GM21390 (cell line): ENCODE measurements around the gene GTF2IRD1.
"Not testable (repeated sequence)": the region's sequence is repeated elsewhere in the genome, so short reads cannot be mapped to it uniquely, and the experiment has no call there.

Experiments used
- ATAC-seq: cut with Tn5 transposase; IDR thresholded peaks from one replicate; pipeline ENCODE4 v1.9.1; 2021; ENCODE audit not compliant: unreplicated experiment

The GTF2IRD1 gene

DNA sequence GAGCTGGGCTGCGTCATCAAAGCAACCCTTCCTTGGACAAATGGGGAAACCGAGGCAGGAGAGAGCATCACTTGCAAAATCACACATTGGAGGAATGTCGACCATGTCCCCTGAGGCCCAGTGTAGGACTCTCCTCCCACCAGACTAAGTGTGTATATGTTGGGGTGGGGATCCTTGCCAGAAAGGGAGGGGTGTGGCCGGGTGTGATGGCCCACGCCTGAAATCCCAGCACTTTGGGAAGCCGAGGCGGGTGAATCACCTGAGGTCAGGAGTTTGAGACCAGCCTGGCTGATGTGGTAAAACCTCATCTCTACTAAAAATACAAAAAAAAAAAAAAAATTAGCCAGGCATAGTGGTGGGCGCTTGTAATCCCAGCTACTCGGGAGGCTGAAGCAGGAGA, 23.3 kb upstream of the GTF2IRD1 start:
- ATAC-seq: not testable (repeated sequence)

DNA sequence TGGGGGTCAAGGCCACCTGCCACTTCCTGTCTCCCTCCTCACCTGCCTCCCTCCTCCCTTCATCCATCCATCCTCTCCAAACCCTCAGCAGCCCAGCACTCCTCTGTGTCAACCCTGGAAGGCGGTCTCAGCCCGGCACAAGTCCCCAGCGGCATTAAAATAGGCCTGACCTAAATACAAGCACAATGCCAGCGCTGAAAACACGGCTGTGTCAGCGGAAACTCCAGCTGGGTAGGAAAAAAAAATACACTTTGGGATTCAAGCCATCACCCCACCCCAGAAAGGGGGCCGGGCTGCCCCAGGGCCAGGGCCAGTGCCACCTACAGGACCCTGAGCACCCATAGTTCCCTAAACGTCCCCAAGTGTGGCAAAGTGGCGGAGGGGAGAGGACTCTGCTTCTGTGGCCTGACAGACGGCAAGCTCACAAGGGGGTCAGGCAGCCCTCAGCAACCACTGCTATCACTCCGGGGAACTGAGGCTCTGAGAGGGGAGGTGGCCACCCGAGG, 22.7 kb upstream of the GTF2IRD1 start:
- ATAC-seq: no peak

DNA sequence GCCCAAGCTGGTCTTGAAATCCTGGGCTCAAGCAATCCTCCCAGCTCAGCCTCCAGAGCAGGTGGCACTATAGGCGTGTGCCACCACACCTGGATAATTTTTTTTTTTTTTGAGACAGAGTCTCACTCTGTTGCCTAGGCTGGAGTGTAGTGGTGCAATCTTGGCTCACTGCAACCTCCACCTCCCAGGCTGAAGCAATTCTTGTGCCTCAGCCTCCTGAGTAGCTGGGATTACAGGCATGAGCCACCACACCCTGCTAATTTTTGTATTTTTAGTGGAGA, 16.5 kb upstream of the GTF2IRD1 start:
- ATAC-seq: not testable (repeated sequence)

DNA sequence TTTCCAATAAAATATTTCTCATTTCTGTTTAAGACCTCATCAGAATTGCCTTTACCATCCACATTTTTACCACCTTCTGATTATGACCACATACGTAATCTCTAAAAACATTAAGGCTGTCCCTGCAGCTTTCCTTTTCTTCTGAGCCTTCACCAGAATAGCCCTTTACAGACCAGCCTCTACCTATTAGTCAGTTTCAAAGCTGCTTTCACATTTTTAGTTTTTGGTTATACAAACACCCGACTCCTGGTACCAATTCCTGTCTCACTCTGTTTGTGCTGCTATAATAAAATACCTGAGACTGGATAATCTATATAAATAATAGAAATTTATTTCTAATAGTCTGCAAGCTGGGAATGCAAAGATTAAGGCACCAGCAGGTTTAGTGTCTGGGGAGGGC, 15.4 kb upstream of the GTF2IRD1 start:
- ATAC-seq: no peak

DNA sequence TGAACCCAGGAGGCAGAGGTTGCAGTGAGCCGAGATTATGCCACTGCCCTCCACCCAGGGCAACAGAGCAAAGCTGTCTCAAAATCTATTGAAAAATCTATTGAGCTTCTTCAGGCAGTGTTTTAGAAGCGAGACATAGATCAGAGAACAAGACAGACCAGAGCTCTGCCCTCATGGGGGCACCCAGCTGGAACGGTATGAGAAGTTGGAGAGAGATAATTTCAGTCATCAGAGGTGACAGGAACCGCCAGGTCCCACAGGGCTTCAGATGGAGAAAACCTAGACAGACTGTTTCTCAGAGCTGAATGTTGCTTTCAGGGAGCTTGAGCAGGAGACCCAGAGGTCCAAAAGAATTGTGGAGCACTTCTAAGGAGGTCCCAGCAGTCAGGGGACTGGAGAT, 14.2 kb upstream of the GTF2IRD1 start:
- no peak for ATAC-seq

DNA sequence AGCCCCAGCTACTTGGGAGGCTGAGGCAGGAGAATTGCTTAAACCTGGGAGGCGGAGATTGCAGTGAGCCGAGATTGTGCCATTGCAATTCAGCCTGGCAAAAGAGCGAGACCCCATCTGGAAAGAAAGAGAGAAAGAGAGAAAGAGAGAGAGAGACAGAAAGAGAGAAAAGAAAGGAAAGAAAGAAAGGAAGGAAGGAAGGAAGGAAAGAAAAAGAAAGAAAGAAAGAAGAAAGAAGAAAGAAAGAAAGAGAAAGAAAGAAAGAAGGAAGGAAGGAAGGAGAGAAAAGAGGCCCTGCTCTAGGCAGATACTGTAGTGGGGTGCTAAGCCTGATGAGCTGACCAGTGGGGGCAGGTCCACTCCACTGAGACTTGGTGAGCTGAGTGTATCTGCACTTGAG, 13.6 kb upstream of the GTF2IRD1 start:
- not testable (repeated sequence) for ATAC-seq

DNA sequence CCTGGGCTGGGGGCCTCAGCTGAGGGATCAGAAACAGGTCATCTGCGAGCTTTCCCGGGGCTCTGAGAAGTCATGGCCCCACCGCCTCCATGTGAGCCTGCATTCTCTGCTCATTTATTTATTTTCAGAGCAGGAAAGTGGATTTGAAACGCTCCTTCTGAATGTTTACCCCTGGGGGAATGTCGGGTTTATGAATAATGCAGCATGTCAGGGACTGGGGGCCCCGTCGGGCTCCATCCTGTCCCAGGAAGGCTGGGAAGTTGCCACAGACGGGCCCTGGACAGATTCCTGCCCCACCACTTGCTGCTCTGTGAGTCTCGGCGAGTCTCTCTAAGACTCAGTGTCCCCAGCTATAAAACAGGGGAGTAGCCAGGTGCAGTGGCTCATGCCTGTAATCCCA, 11.9 kb upstream of the GTF2IRD1 start:
- ATAC-seq: no peak

DNA sequence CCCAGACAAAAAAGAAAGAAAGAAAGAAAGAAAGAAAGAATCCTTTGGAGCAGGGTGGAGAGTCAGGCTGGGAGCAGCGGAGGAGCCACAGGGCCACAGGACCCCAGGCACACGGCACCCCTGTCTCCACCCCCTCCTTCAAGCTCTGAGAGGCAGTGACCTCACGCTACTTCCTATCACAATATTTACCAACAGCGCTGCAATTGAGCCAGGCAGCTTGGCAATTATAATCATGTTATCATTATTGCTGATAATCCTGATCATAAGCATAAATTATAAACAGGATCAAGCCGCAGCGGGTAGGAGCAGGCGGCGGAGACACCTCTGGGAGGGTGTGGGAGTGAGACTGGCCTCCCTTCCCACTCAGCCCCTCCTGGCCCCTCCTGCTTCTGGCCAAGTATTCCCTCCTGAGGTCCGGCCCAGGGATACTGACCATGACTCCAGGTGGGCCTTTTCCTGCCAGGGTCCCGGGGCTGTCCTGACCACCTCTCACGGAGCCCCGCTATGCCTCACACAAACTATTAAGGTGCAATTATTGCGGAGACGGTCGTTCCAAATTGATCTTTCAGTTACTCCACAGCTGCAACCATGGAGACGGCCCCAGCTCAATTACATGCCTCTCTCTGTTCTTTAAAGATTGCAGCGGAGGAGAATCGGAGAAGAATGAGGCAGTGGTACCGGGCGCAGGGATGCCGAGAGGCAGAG, 10.0 kb upstream of the GTF2IRD1 start:
- ATAC-seq: no peak

DNA sequence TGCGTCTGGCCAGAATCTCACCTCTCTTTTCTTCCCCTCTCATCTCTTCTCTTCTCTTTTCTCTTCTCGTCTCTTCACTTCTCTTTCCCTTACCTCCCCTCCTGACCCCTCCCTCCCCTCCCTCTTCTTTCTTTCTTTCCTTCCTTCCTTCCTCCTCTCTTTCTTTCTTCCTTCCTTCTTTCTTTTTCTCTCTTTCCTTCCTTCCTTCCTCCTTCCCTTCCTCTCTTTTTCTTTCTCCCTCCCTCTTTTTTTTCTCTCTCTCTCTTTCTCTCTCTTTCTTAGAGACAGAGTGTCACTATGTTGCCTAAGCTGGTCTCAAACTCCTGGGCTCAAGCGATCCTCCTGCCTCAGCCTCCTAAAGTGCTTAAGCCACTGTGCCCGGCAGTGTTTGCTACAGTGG, 4.6 kb upstream of the GTF2IRD1 start:
- ATAC-seq: no peak

DNA sequence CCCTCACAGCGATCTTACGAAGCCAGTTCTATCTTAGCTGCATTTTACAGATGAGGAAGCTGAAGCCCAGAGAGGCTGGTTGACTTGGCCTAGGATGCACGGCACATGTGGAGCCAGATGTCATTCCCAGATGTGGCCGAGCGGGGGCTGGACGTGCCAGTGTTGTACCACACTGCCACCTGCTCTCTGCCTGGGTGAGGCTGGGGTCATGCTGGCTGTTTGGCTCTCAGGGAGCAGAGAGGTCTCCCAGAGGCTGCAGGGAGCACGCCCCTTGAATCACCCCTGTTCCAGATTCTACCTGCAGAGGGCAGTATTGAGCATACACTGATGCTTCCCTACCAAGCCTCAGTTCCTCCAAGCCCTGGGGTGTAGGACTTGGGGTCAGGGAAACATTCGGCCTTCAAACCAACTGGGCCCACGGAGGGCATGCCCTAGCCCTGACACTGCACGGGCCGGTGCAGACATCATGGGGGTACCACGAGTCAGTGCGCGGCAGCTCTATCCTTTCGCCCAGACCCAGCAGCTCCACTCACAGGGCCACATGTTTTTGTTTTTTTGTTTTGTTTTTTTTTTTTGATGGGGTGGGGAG, 3.8 kb upstream of the GTF2IRD1 start:
- ATAC-seq: no peak

DNA sequence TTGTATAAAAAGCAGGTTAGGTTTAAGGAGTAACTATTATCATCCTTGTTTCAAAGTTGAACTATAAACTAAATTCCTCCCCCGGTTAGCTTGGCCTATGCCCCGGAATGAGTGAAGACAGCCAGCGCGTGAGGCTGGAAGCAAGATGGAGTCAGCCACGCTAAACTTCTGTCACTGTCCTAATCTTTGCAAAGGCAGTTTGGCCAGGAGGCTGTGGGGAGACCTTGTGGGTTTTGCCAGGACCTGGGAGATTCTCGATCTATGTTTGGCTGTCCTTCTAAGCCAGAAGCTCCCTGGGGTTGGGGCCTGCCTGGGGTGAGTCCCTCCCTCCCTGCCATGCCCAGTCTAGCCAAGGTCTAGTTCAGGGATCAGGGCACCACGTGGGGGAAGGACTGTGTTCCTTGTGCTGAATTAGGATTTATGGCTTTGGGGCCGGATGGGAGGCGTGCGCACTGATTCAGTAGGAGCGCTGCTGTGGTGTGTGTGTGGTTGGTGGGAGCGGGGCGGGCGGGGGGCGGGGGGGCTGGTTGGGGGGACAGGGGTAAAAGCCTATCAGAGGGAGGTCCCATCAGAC, 871 bp upstream of the GTF2IRD1 start:
- ATAC-seq: no peak

DNA sequence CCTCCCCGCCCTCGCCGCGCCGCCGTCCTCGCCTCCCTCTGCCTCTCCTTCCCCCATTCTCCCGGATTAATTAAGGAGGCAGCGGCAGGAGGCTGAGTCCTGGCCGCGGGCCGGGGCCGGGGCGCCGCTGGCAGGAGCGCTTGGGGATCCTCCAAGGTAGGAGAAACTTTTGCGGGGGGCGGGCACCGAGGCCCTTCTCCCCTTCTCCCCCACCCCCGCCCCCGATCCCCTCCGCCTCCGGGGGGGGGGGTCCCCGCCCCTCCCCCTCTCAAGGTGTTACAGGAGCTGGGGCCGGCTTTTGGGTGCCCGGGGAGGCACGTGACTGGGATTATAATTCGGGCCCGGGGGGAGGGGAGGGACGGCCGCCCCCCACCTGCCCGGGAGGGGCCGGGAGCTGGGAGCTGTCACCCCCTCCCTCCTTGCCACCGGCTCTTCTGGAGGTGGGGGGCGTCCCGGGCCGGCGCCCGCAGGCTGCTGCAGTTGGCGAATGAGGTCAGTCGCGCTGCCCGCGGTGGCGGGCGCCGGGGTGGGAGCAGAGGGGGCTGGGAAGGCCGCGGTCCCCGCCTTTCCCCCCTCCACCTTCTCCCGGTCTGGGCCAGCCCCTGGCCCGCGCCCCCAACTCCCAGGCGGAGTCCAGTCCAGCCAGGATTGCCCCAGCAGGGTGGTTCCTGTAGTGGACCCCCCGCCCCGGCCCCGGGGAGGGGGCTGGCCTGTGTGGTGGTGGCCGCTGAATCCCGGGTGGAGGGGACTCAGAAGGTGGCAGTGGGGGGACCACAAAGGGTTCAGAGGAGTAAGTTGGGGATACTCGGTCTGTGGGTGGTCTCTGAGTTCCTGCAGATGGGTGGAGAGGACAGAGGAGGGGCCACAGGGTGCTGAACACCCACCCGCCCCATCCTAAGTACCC, 567 bp downstream of the GTF2IRD1 start:
- ATAC-seq: no peak

DNA sequence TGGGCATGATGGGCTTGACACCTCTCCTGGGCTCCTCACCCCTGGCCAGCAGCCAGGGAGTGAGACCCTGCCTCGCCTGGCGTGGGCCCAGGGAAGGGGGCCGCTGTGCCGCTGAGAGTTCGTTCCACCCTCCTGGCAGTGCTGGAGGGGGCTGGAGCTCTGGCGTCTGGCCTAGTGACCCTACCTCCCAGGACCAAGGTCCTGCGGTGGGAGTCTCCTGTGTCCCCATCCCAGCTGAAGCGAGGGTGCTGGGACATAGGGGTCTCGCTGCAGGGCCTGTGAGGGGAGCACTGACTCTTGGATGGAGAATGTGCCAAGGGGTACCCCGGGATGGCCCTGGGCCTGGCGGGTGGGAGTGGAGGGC, 1.2 kb downstream of the GTF2IRD1 start:
- ATAC-seq: no peak

DNA sequence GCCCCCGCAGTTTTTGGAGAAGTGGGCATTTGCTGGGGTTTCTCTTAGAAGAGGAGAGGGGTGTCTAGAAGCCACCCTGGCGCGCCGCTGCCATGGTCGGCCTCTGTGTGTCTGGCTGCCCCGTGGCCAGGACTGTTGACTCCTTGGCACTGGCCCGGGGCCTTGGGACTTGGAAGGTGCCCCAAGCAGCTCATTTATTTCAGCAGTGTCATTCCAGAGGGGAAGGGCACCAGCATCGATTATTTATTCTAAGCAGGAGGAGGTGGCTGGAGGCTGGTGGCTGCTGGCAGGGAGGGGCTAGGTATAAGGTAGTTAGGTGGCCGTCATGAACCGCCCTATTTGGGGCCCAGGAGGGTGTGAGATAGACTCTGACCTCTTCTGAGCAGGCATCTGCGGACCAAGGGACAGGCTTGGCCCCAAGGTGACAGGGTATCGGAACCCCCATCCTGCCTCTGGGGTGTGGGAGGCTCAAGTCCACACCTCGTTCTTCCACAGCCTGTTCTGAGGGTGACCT, 1.6 kb downstream of the GTF2IRD1 start:
- ATAC-seq: no peak

DNA sequence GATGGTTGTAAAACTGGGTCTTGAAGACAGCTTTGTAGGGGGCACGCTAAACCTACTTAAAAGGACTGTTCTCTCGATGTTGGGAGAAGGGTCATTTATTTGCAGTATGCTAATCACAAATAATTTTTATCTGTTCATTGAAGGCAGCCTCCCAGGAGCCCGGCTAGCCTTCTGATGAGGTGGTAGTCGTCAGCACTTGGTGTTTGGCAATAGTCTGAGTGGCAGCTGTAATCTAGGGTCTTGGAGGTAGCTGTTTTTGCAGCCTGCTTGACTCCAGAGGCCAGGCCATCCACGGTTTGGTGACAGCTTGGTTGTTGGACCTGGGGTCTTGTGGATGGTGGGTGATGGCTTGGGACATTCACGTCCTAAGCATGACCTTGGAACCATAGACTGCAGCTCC, 2.2 kb downstream of the GTF2IRD1 start:
- ATAC-seq: no peak

DNA sequence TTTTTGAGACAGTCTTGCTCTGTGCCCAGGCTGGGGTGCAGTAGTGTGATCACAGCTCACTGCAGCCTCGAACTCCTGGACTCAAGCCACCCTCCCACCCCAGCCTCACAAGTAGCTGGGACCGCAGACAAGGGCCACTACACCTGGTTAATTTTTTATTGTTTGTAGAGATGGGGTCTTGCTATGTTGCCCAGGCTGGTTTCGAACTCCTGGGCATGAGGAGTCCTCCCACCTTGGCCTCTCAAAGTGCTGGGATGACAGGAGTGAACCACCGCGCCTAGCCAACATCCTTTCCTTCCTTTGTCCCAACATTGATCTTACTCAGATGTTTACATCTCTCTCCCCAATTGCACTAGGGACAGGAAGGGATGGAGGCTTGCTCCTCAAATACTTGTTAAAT, 3.3 kb downstream of the GTF2IRD1 start:
- no peak for ATAC-seq

DNA sequence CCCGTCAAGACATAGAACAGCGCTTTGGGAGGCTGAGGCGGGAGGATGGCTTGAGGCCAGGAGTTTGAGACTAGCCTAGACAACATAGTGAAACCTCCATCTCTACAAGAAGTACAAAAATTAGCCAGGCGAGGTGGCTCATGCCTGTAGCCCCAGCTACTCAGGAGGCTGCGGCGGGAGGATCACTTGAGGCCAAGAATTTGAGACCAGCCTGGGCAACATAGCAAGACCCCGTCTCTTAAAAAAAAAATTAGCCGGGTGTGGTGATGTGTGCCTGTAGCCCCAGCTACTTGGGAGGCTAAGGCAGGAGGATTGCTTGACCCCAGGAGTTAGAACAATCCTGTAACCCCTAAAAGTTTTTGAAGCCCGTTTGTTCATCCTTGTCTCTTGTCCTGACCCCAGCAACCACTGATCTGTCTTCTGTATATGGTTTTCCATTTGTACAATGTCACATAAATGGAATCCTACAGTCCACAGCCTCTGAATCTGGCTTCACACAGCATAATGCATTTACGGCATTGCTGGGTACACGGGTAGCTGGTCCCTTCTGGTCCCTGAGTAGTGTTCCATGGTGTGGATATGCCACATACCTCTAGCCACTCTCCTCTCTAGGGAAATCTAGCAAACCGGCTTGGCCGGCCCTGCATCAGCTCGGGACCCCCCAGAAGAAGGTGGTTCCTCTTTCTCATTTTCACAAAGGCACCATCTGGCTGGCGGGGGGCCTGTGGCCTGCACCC, 8.4 kb downstream of the GTF2IRD1 start:
- ATAC-seq: no peak

DNA sequence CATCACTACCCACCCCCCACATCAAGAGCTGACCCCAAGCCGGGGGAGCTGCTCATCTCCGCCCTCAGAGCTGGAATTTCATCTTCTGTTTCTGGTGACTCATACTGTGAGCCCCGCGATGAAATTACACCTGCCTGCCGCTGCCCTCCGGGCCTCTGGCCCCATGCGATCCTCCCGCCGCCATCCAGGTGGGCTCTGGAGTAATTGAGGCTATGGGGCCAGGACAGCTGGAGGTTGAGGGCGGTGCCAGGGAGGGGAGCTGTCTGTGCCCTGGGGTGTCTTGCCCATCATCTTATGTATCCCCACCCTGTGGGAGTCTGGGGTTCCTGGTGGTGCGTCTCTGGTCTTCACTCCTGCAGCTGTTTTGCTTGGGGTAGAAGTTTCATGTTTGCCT, 9.0 kb downstream of the GTF2IRD1 start:
- no peak for ATAC-seq

DNA sequence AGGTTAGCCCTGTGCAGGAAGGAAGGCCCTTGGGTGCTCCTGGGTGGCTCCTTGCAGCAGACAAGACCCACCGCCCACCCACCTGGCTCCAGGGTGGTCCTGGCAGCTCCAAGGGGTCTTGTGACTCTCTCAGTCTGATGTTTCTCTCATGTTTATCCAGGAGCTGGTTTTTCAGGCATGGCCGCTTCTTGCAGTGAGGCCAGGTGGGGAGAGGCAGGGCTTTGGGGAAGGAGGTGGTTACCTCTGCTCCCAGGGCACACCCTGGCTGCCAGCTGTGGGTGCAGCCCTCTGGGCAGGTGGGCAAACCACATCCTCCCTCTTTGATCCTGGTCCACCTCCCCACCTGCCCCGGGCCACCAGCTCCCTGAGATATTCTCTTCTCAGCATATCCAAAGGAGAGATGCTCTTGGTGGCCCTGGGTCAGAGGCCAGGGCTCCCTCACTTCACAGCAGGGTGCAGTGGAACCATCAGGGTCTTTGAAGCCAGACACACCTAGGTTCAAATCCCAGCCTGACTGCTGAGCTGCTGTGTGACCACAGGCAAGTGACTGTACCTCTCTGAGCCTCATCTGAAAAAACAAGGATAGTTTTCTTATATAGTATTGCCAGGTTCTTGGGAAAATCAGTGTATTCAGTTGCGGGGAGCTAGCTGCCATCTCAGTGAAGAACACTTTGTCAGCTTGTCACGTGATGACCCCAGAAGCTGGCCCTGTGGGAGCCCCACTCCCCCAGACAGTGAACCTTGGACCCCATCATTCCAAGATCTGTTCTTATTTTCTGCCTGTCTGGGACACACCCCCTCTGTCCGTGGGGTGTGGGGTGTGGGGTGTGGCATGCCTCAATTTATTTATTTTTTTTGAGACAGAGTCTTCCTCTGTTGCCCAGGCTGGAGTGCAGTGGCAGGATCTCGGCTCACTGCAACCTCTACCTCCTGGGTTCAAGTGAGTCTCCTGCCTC, 11.5 kb downstream of the GTF2IRD1 start:
- ATAC-seq: no peak
